NCI-H128 (cell line): Measurements from ENCODE around the gene TNP2.

Experiments used
- DNase-seq: peaks from one replicate; lab custom pipeline; 2025; ENCODE audit not compliant: unreplicated experiment; lab: John Stamatoyannopoulos, UW

Gene TNP2

DNA sequence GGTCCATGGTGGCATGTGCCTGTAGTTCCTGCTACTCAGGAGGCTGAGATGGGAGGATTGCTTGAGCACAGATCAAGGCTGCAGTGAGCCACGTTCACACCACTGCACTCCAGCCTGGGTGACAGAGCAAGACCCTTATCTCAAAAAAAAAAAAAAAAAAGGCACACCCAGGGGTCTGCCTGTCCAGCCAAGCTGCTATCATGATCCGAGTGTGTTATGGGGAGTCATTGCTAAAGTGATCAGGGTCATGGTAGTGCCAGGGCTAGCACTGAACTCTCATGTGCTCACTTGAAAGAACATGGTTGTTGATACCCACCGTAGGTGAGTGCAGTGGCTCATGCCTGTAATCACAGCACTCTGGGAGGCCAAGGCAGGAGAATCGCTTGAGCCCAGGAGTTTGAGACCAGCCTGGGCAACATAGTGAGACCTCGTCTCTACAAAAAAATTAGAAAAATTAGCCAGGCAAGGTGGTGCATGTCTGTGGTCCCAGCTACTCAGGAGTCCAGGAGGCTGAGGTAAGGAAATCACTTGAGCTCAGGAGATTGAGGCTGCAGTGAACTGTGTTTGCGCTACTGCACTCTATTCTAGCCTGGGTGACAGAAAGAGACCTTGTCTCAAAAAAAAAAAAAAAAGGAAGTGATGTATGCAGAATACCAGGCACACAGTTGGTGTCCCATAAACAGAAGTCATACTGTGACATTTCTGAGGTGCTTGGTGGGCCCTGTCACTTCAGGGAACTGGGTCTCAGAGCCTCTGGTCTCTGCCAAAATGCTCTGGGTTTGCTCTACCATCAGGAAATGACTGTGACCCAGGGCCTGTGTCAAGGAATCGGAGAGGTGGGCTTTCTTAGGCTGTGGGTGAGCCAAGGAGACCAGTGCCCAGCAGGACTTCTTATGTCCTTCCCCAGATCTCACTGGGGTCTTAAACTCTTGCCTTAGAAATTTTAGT is 9.8 kb upstream of the TNP2 start:
- no peak for DNase-seq

DNA sequence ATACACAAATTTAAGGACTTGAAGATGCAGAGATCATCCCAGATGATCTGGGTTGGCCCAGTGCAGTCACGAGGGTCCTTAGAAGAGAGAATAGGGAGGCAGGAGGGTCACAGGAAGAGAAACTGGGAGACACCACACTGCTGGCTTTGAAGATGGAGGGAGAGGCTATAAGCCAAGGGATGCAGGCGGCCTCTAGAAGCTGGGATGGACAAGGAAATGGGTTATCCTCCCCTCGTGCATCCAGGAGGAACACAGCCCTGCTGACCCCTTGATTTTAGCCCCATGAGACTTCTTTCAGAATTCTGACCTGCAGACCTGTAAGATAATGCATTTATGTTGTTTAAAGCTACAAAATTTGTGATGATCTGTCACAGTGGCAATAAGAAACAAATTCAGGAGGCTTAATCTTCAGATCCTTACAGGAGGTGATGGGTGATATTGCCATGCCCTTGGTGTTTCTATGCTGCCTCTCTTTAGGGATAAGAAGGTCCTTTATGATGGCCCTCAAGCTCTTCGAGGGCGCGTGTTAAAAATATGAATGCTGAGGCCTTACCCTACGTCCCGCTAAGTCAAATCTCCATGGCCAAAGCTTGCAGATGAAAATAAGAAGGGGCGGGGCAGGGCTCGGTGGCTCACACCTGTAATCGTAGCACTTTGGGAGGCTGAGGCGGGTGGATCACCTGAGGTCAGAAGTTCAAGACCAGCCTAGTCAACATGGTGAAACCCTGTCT is 8.6 kb upstream of the TNP2 start:
- no peak for DNase-seq

GRCh38 chr16:11276896-11277593 is 7.9 kb upstream of the TNP2 start:
- no peak for DNase-seq

GRCh38 chr16:11276143-11276895 is 7.2 kb upstream of the TNP2 start, which contains the start of gene PRM2:
PRM2 (minus strand) TSS chr16:11276480; CDS start chr16:11276370, 110 bp downstream.
- DNase-seq = no peak

DNA sequence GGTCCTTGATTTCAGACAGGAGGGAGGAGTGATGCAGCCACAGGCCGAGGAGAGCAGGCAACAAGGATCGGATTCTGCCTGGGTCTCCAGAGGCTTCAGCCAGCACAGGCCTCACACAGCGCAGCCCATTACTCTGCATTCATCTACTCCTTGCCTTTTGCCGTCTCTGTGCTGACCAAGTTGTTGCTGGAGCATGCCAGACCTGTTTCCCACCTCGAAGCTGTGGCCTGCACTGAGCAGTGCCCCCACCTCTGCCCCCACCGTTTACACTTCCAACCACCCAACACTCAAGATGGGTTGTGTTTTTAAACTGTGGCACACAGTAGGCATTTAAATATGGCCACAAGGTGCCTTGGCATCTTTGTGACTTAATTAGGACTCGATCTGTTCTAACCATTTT is 5.8 kb upstream of the TNP2 start:
- no peak for DNase-seq

DNA sequence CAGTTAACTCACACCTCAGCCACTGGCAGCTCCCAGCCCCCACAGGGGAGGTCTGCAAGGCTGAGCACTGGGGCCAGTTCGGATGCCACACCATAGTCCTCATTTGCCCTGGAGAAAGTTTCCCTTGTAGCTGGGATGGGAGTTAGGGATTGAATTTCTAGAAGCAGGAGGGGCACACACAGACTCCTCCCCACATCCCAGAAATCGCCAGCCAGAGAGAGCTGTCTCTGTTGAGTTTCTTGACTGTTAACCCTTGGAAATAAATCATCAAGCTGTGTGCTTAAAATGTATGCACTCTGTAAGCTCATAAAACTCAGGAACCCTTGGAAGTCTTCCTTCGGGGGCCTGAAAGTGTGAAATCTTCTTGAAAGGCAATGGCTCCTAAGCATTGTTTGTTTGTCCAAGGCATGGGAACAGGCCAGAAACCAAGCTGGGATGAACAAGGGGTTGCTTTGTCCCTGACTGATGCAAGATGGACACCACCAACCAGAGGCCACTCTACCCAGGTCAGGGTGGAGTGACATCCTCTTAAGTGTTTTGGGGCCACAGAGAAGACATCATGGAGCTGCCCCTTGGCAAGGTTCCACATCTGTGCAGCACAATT is 4.7 kb upstream of the TNP2 start:
- no peak for DNase-seq

DNA sequence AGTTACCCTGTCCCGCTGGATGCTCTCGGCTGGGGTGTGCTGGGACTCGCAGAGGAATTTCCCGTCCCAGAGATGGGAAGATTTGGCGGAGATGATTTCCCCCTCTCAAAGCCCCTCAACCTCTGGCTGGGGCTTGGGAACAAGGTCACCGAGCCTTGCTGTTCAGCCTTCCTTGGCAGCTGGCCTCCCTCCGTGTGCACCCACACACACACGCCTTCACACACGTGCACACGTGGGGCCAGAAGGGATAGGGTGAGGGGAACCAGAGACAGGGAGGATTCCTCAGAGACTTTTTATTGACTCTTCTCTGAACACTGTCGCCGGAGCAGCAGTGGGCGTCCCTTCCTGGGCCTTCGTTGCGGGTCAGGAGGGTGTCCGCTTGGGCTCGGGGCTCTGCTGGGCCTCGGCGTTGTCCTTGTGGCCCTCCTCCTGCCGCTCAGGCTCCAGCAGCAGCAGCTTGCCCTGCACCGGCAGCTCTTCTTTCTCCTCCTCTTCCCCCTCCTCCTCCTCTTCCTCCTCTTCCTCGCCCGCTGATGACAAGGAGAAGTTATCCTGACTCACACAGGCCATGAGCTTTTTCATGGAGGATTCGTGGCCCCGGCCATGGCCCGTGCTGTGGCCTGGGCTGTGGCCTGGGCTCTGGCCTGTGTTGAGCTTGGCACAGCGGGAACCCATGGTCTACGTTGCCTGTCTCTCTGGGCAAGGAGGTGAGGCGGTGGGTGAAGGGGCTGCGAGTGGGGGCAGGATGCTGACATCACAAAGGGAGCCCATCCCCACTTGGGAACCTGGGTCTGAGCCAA is 4.0 kb upstream of the TNP2 start, which contains the start of gene PRM3:
Gene PRM3, minus strand, starts transcription at position 709 of the 800 bp plus-strand sequence. Its CDS starts 34 bp downstream, at position 675.
- DNase-seq = no peak

- no peak for DNase-seq
These were observed 3.4 kb upstream of the TNP2 start for GRCh38 chr16:11272484-11272883.

GRCh38 chr16:11271610-11272009 is 2.5 kb upstream of the TNP2 start:
- DNase-seq = no peak

DNA sequence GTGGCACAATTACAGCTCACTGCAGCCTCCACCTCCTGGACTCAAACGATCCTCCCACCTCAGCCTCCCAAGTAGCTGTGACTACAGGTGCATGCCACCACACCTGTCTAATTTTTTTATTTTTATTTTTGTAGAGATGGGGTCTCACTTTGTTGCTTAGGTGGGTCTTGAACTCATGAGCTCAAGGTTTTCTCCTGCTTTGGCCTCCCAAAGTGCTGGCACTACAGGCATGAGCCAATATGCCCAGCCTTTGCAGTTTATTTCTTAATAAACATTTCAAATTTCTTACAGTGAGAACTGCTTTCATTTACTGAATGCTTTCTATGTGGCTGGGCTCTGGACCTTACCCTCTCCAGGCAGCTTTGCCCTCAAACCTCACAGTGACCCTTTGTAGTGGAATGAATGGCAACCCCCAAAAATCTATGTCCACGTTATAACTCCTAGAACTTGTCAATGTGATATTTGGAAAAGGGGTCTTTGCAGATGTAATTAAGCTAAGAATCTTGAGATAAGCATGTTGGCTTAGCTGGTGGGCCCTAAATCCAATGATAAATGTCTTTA is 1.6 kb upstream of the TNP2 start:
- DNase-seq = no peak

DNA sequence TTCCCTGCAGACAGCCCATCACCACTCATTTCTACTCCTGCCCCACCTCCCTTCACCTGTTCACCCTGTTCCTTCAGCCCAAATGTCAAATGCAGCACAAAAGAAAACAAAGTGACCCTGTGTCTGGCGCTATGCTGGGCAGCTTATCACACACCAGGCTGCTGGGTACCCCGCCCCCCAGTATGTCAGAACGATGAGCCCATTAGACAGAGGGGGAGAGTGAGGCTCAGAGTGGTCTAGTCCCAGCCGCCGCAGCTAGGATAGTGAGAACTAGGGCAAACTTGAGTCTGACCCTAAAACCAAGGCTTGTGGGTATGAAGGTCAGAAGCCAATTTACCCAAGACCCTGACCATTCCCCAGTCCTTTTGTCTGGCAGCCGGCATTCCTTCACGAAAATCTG is 4.0 kb downstream of the TNP2 start:
- no peak for DNase-seq

DNA sequence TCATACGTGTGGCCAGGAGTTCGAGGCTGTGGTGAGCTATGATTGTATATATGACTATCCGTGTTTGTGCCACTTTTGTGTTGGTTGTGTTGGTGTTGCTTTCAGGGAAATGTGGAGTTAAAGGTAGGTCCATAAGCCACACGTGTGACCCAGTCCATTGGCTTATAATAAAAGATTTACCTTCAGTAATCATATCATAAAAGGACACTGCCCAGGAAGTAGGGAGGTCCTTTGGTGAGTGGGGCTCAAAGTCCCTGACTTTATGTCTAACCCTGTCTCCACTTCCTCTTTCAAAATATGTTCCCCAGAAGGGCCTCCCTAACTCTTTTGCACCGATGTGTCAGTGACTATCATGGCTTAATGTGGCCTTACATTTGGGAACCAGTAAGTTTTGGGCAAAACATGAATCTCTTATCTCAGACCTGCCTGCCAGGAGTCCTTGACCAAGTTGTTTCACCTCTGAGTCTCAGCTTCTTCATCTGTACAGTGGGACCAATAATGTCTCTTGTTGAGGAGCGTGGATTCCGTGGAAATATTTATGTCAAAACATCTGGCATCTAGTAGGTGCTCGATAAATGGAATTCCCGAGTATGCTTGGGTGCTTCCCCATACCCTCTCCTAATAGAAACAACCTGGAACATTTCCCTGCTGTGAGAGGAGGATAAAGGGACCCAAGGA is 4.8 kb downstream of the TNP2 start:
- DNase-seq = no peak

DNA sequence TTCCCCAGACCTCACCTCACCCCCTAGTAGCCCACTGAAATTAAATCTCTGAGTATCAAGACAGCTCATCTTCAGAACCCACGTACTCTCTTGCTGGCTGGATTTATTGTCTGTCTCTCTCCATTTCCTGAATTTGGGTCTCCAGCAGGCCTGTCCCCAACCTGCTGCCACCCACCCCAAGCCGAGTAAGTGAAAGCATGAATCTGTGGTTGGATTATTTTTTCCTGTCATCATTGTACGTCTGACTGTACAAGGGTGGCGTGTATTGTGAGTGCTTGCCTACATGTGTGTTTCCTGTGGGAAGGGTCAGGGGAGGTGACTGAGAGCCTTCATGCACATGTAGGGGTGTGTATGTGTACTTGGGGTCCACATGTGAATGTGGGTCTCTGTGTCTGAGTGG is 5.4 kb downstream of the TNP2 start:
- DNase-seq = no peak

GRCh38 chr16:11262915-11263314 is 6.2 kb downstream of the TNP2 start:
- no peak for DNase-seq

GRCh38 chr16:11260596-11260966 is 8.5 kb downstream of the TNP2 start:
- DNase-seq = no peak

GRCh38 chr16:11259655-11260595 is 9.2 kb downstream of the TNP2 start:
- no peak for DNase-seq
